HepG2 (cell line): ENCODE measurements around the gene NINJ2. TPM values are rescaled to one million over a fixed set of nuclear protein-coding genes. Genes with fewer than 3 reads are reported as not detected.

Experiments used
- CAMTA2 ChIP-seq: sonication (generic); formaldehyde crosslinking; IDR thresholded peaks from 2 replicates; pipeline ENCODE4 v1.4.0; 2020; ENCODE audit warnings: mild to moderate bottlenecking, missing genetic modification reagents, borderline replicate concordance
- GFI1 ChIP-seq: sonication (generic); formaldehyde crosslinking; IDR thresholded peaks from 2 replicates; pipeline ENCODE4 v1.5.0; 2020; ENCODE audit warnings: missing genetic modification reagents, mild to moderate bottlenecking, borderline replicate concordance
- HNRNPK ChIP-seq: fragments of 200-400 bp; formaldehyde crosslinking; IDR thresholded peaks from 2 replicates; pipeline ENCODE4 v1.6.1; 2018; ENCODE audit warnings: low read length, low read depth, moderate library complexity, mild to moderate bottlenecking; ENCODE audit not compliant: poor library complexity, severe bottlenecking
- KDM1A ChIP-seq: IDR thresholded peaks from 2 replicates; pipeline ENCODE4 v1.6.1; 2016; ENCODE audit warnings: missing compliant biosample characterization
- MATR3 ChIP-seq: sonication (generic); formaldehyde crosslinking; IDR thresholded peaks from 2 replicates; pipeline ENCODE4 v1.4.0; 2020; ENCODE audit warnings: missing genetic modification reagents
- MBNL3 ChIP-seq: fragments of 250-450 bp; sonication (Bioruptor Pico); conservative IDR thresholded peaks from 2 replicates; pipeline ENCODE4 v1.8.0; 2022; ENCODE audit warnings: mild to moderate bottlenecking, inconsistent platforms
- PCBP1 ChIP-seq: fragments of 200-400 bp; formaldehyde crosslinking; IDR thresholded peaks from 2 replicates; pipeline ENCODE4 v1.6.1; 2017; ENCODE audit warnings: mild to moderate bottlenecking, low read depth, low read length, borderline replicate concordance
- PRMT3 ChIP-seq: sonication (generic); formaldehyde crosslinking; IDR thresholded peaks from 2 replicates; pipeline ENCODE4 v1.8.1; 2022; ENCODE audit warnings: low read depth, mild to moderate bottlenecking, moderate library complexity, missing genetic modification reagents, borderline replicate concordance
- PTBP1 ChIP-seq: fragments of 200-400 bp; formaldehyde crosslinking; IDR thresholded peaks from 2 replicates; pipeline ENCODE4 v1.6.1; 2018; ENCODE audit warnings: low read length, low read depth; ENCODE audit not compliant: poor library complexity, severe bottlenecking
- RNF2 ChIP-seq: fragments of 450-650 bp; conservative IDR thresholded peaks from 2 replicates; pipeline ENCODE4 v1.6.1; 2016; ENCODE audit warnings: low read depth
- SIN3A ChIP-seq: IDR thresholded peaks from 2 replicates; pipeline ENCODE4 v1.6.1; 2011; ENCODE audit warnings: low read depth, mild to moderate bottlenecking, control low read depth, low read length, borderline replicate concordance
- TARDBP ChIP-seq: sonication (generic); formaldehyde crosslinking; IDR thresholded peaks from 2 replicates; pipeline ENCODE4 v1.8.0; 2022; ENCODE audit warnings: mild to moderate bottlenecking, missing genetic modification reagents
- ZBTB2 ChIP-seq: sonication (generic); formaldehyde crosslinking; IDR thresholded peaks from 2 replicates; pipeline ENCODE4 v1.8.0; 2022; ENCODE audit warnings: low read depth, missing genetic modification reagents
- ZBTB20 ChIP-seq: sonication (generic); formaldehyde crosslinking; IDR thresholded peaks from 2 replicates; pipeline ENCODE4 v1.8.1; 2023; ENCODE audit warnings: missing genetic modification reagents, low read depth, mild to moderate bottlenecking, borderline replicate concordance
- ZFP1 ChIP-seq: IDR thresholded peaks from 2 replicates; pipeline ENCODE4 v1.6.1; 2016
- ZNF124 ChIP-seq: sonication (generic); formaldehyde crosslinking; IDR thresholded peaks from 2 replicates; pipeline ENCODE4 v1.4.0; 2020; ENCODE audit warnings: missing genetic modification reagents
- ZNF296 ChIP-seq: sonication (generic); formaldehyde crosslinking; conservative IDR thresholded peaks from 2 replicates; pipeline ENCODE4 v1.5.0; 2020; ENCODE audit warnings: mild to moderate bottlenecking, missing genetic modification reagents
- ZNF567 ChIP-seq: sonication (generic); formaldehyde crosslinking; IDR thresholded peaks from 2 replicates; pipeline ENCODE4 v1.8.1; 2023; ENCODE audit warnings: mild to moderate bottlenecking, missing genetic modification reagents, borderline replicate concordance
- polyA plus RNA-seq, 8 experiments: library from polyadenylated mRNA; depleted of rRNA in 3 of 8; stranded (reverse) in 7 of 8; unstranded in 1 of 8; fragments of >200 nt; fragmentation: Illumina TruSeq in 4 of 8; extraction: Trizol in 4 of 8; gene quantifications; 2 replicates each; pipeline versions ENCODE4 v1.2.1 to v1.2.3, GENCODE V29; 2011 to 2016; ENCODE audit warnings: low read depth in 4 of 8, missing spikeins in 1 of 8, mixed read lengths in 1 of 8; ENCODE audit not compliant: insufficient read depth in 1 of 8
- total RNA-seq, 5 experiments: library from RNA; depleted of rRNA; stranded (reverse); fragments of >200 nt; fragmentation: Illumina TruSeq; extraction: Trizol; gene quantifications; 2 replicates each; pipeline ENCODE4 v1.2.3, GENCODE V29; 2016; ENCODE audit warnings: low read depth in 1 of 5
- TF ChIP-seq, protein P1 (sequence below): sonication (generic); formaldehyde crosslinking; IDR thresholded peaks from 2 replicates; pipeline ENCODE4 v1.4.0; 2020; ENCODE audit warnings: mild to moderate bottlenecking, missing genetic modification reagents, borderline replicate concordance
- TF ChIP-seq, protein P2 (sequence below): sonication (generic); formaldehyde crosslinking; conservative IDR thresholded peaks from 2 replicates; pipeline ENCODE4 v1.8.0; 2022; ENCODE audit warnings: missing genetic modification reagents
- TF ChIP-seq, protein P3 (sequence below): IDR thresholded peaks from 2 replicates; pipeline ENCODE4 v1.6.1; 2016; ENCODE audit warnings: mild to moderate bottlenecking
- TF ChIP-seq, protein P4 (sequence below): sonication (generic); formaldehyde crosslinking; IDR thresholded peaks from 2 replicates; pipeline ENCODE4 v1.8.0; 2022; ENCODE audit warnings: missing genetic modification reagents, mild to moderate bottlenecking, borderline replicate concordance

Gene NINJ2
- total and polyA plus RNA-seq, 2 of the 13 experiments (the other 11 are each of a cell fraction or from before 2014, with no cell fraction given): 0.62 to 3.8 TPM

DNA sequence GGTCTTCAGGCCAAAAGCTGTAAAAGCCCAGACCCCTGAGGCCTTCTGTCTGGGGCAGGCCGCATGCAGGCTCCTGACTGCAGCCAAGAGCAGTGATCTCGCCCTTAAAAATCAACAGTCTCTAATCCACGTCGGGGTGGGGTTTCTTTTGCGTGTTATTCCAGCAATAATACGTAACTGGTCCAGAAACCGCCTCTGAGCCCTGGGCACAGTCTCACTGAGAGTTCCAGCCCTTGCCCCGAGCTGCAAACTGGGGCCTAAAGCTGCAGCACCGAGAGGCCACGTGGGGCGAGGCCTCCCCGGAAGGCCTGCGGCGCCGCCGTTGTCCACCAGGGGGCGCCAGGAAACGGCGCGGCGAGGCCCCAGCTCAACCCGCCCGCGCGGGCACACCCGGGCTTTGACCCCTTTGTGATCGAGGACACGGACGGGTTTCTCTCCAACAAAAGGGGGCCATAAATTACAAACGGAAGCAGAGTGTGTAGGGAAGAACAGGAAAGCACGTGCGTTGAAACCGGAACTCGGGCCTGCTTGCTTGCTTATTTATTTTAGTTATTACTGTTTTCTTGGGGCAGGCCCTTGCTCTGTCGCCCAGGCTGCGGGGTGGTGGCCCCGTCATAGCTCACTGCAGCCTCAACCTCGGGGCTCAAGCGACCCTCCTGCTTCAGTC, 87.2 kb downstream of the NINJ2 start (continued):
- TF ChIP-seq, protein P1, sequence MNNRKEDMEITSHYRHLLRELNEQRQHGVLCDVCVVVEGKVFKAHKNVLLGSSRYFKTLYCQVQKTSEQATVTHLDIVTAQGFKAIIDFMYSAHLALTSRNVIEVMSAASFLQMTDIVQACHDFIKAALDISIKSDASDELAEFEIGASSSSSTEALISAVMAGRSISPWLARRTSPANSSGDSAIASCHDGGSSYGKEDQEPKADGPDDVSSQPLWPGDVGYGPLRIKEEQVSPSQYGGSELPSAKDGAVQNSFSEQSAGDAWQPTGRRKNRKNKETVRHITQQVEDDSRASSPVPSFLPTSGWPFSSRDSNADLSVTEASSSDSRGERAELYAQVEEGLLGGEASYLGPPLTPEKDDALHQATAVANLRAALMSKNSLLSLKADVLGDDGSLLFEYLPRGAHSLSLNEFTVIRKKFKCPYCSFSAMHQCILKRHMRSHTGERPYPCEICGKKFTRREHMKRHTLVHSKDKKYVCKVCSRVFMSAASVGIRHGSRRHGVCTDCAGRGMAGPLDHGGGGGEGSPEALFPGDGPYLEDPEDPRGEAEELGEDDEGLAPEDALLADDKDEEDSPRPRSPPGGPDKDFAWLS (CRISPR knock-in tag): peak; percentile 97; the same call in 1 of the 2 replicates
- TF ChIP-seq ZBTB2 (CRISPR knock-in tag): peak; percentile 64; the same call in 1 of the 2 replicates
- TF ChIP-seq, protein P2, sequence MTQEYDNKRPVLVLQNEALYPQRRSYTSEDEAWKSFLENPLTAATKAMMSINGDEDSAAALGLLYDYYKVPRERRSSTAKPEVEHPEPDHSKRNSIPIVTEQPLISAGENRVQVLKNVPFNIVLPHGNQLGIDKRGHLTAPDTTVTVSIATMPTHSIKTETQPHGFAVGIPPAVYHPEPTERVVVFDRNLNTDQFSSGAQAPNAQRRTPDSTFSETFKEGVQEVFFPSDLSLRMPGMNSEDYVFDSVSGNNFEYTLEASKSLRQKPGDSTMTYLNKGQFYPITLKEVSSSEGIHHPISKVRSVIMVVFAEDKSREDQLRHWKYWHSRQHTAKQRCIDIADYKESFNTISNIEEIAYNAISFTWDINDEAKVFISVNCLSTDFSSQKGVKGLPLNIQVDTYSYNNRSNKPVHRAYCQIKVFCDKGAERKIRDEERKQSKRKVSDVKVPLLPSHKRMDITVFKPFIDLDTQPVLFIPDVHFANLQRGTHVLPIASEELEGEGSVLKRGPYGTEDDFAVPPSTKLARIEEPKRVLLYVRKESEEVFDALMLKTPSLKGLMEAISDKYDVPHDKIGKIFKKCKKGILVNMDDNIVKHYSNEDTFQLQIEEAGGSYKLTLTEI (CRISPR knock-in tag): no peak
- TF ChIP-seq ZBTB20 (CRISPR knock-in tag): no peak; the same call in 1 of the 2 replicates
- TF ChIP-seq RNF2: peak; percentile 90
- peak; percentile 93; the same call in 1 of the 2 replicates for TF ChIP-seq ZNF567 (CRISPR knock-in tag)
- TF ChIP-seq CAMTA2: peak; percentile 97; the same call in 1 of the 2 replicates
- TF ChIP-seq ZNF124 (CRISPR knock-in tag): peak; percentile 80
- TF ChIP-seq PRMT3: peak; percentile 96; the same call in 1 of the 2 replicates
- no peak for TF ChIP-seq GFI1 (CRISPR knock-in tag)
- TF ChIP-seq, protein P3, sequence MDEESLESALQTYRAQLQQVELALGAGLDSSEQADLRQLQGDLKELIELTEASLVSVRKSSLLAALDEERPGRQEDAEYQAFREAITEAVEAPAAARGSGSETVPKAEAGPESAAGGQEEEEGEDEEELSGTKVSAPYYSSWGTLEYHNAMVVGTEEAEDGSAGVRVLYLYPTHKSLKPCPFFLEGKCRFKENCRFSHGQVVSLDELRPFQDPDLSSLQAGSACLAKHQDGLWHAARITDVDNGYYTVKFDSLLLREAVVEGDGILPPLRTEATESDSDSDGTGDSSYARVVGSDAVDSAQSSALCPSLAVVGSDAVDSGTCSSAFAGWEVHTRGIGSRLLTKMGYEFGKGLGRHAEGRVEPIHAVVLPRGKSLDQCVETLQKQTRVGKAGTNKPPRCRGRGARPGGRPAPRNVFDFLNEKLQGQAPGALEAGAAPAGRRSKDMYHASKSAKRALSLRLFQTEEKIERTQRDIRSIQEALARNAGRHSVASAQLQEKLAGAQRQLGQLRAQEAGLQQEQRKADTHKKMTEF (CRISPR knock-in tag): peak; percentile 96
- no peak for TF ChIP-seq PCBP1
- TF ChIP-seq HNRNPK: no peak
- no peak for TF ChIP-seq MBNL3 (CRISPR knock-in tag)
- no peak; the same call in 1 of the 2 replicates for TF ChIP-seq ZFP1 (CRISPR knock-in tag)
- TF ChIP-seq PTBP1: peak; percentile 61
- TF ChIP-seq SIN3A: no peak
- no peak for TF ChIP-seq MATR3 (CRISPR knock-in tag)
- peak; percentile 74; the same call in 1 of the 2 replicates for TF ChIP-seq TARDBP (CRISPR knock-in tag)
- TF ChIP-seq, protein P4, sequence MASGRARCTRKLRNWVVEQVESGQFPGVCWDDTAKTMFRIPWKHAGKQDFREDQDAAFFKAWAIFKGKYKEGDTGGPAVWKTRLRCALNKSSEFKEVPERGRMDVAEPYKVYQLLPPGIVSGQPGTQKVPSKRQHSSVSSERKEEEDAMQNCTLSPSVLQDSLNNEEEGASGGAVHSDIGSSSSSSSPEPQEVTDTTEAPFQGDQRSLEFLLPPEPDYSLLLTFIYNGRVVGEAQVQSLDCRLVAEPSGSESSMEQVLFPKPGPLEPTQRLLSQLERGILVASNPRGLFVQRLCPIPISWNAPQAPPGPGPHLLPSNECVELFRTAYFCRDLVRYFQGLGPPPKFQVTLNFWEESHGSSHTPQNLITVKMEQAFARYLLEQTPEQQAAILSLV (CRISPR knock-in tag): peak; percentile 57
- 0 out of 2 replicates have a peak, but pooled peaks have one; percentile 49 for TF ChIP-seq KDM1A (CRISPR knock-in tag)
- no peak for TF ChIP-seq ZNF296
